Choroid plexus epithelial cell (primary cell): ENCODE data around the gene TAB3.

Experiments used
- DNase-seq: peaks from one replicate; pipeline ENCODE4 v3.0.0-alpha.2; 2010; ENCODE audit warnings: low read depth
- H3K4me3 ChIP-seq: 2 replicates; pipeline ENCODE4 v1.5.1; 2011; ENCODE audit warnings: low read depth, mild to moderate bottlenecking, control low read depth, low read length, moderate library complexity
- TF ChIP-seq, protein P1 (sequence below): conservative IDR thresholded peaks from 2 replicates; pipeline ENCODE4 v1.5.1; 2011; ENCODE audit warnings: low read depth, mild to moderate bottlenecking, control low read depth, inconsistent platforms, low read length, moderate library complexity

The TAB3 gene

DNA sequence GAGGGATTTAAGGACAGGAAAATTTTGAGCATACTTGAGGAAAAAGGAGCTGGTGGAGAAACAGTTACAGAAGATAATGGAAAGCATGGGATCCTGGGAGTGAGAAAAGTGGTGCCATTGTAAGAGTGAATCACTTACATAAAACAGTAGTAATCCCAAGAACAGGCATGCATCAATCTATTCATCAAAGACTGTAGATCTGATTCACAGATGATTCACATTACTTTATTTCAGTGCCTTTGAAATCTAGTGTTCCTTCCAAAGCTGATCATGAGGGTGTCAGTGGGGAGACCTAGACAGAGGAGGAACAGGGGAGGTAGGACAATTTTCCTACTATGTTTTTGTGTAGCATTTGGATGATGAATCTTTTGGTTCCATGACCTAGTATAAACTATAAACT lies 102.7 kb downstream of the TAB3 start:
- DNase-seq: no peak
- H3K4me3 ChIP-seq: no peak overlapping the region
- TF ChIP-seq, protein P1, sequence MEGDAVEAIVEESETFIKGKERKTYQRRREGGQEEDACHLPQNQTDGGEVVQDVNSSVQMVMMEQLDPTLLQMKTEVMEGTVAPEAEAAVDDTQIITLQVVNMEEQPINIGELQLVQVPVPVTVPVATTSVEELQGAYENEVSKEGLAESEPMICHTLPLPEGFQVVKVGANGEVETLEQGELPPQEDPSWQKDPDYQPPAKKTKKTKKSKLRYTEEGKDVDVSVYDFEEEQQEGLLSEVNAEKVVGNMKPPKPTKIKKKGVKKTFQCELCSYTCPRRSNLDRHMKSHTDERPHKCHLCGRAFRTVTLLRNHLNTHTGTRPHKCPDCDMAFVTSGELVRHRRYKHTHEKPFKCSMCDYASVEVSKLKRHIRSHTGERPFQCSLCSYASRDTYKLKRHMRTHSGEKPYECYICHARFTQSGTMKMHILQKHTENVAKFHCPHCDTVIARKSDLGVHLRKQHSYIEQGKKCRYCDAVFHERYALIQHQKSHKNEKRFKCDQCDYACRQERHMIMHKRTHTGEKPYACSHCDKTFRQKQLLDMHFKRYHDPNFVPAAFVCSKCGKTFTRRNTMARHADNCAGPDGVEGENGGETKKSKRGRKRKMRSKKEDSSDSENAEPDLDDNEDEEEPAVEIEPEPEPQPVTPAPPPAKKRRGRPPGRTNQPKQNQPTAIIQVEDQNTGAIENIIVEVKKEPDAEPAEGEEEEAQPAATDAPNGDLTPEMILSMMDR: no peak

DNA sequence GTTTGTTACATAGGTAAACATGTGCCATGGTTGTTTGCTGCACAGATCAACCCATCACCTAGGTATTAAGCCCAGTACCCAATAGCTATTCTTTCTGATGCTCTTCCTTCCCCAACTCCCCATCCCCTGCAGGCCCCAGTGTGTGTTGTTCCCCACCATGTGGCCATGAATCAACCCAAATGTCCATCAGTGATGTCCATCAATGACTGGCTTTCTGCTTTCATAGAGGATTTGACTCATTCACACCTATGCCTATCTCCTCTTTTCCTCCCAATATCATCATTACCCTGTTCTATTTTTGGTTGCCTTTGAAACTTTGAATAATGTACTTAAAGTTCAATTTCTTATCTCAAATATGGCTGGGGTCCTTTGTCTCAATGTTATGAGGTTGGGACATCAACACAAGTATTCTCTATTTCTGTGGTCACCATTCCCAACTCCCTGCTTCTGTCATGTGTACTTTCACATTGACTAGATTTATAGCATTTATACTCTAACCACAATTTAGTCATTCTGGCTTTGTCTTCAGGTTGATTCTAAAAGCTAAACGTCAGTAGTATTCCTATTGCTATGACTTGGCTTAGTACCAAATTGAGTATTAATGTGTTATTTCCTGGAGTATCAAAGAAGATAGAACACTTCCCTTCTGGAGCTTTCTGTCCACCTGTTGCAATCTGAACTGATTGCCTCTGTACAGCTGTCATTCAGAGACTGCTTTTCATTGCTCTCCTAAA lies 107.2 kb downstream of the TAB3 start:
- no peak for DNase-seq
- no peak overlapping the region for H3K4me3 ChIP-seq
- TF ChIP-seq, protein P1: no peak

DNA sequence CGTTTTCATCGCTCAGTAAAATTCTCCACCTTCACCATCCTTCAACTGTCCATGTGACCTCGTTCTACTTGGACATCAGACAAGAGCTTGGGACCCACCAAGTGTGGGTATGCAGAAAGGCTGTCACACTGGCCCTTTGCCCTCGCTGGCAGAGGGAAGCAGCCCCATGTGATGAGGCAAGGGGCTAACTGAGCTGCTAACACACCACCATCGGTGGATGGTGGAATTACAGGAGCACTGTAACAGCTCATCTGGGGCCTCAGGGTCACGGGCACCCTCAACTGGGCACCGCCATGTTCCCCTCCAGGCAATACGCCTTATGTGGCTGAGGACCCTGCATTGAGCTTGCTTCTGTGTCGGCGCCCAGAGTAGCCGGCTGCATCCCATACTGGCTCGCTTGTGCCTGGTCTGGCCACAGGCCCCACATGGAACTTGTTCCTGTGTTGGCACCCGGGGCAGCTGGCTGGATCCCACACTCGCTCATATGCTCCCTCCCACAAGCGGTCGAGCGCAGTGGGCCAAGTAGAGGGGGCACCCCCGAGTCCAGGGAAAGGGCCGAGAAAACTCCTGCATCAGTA lies 109.5 kb downstream of the TAB3 start:
- TF ChIP-seq, protein P1: no peak
- no peak for DNase-seq
- H3K4me3 ChIP-seq: no peak overlapping the region

DNA sequence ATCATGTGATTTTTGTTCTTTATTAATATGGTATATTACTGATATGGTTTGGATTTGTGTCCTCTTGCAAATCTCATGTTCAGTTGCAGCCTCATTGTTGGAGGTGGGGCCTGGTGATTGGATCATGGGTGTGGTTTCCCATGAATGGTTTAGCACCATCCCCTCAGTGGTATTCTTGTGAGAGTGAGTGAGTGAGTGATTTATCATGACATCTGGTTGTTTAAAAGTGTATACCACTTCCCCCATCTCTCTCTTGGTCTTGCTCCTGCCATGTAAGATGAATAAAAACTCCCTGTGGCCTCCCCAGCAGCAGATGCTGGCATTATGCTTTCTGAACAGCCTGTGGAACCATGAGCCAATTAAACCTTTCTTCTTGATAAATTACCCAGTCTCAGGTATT lies 111.5 kb downstream of the TAB3 start:
- TF ChIP-seq, protein P1: no peak
- no peak for DNase-seq
- no peak overlapping the region for H3K4me3 ChIP-seq
